HL-60/S4 (cell line): ENCODE measurements around the gene COX14.

Experiments
- in situ Hi-C: fragments of 300-500 bp; cut with MboI; formaldehyde crosslinking; loops from 2 replicates; pipeline ENCODE4 v1.14.3; 2022; ENCODE audit warnings: low sequenced_read_pairs

Gene COX14

GRCh38 chr12:50111693-50112455 lies at the start of gene COX14:
Gene COX14 (plus strand): TSS chr12:50112236. CDS start chr12:50120044, 7,808 bp downstream.
- in situ Hi-C loops, result no loop called here

DNA sequence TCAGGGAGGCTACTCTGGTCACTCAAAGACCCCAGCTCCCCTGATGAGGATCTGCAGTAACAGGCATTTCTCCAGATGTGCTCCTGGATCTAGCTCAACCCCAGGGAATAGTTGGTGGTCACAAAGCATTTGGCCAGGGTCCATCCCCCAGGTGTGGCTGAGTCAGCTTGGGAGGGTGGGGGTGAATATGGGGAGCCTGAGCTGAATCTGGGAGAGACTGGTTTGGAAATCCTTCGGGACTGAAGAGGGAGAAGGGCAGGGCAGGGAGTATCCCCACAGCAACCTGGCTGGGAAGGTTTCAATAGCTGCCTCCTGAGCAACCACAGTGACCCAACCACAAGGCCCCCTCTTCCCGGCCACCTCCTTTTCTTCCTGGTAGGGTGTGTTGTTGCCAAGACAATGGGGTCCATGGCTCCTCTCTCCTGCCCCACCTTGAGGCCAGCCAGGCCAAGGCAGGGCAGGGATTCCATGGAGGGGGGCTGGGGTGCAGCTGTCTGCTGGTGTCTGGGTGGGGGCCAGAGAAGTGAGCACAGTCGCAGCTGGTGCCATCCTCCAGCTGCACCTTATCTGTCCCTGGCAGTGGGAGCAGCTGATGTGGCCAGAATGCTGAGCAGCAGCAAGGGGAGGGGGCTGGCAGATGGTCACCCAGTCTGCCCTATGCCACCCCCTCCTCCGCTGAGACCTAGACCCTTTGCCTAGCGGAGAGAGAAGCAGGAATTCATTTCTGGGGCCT lies 49.1 kb upstream of the COX14 start:
- in situ Hi-C loops, result loop anchor here (25.0 kb wide), 1 partner anchor 101 kb away; the partner anchor contains the start of genes AQP2, AQP5 and AQP6

GRCh38 chr12:50065726-50066310 lies 46.2 kb upstream of the COX14 start:
- in situ Hi-C loops, result loop anchor here (25.0 kb wide), 1 partner anchor 104 kb away; the partner anchor contains the start of genes AQP2, AQP5 and AQP6

GRCh38 chr12:50066402-50066801 lies 45.6 kb upstream of the COX14 start:
- in situ Hi-C loops, result loop anchor here (25.0 kb wide), 1 partner anchor 104 kb away; the partner anchor contains the start of genes AQP2, AQP5 and AQP6

DNA sequence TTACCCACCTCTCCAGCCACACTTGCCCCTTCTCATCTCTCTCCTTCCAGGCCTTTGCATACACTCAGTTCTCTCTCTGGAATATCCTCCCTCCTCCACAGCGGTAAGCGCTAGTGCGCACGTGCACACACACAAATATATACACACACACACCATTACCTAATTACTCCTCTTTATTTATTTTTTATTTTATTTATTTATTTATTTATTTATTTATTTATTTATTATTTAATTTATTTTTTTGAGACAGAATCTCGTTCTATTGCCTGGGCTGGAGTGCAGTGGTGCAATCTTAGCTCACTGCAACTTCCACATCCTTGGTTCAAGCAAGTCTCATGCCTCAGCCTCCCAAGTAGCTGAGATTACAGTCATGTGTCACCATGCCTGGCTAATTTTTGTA lies 43.0 kb upstream of the COX14 start:
- in situ Hi-C loops, result loop anchor here (25.0 kb wide), 1 partner anchor 107 kb away; the partner anchor contains the start of genes AQP2, AQP5 and AQP6

GRCh38 chr12:50069539-50069938 lies 42.5 kb upstream of the COX14 start:
- in situ Hi-C loops, result loop anchor here (25.0 kb wide), 1 partner anchor 107 kb away; the partner anchor contains the start of genes AQP2, AQP5 and AQP6

DNA sequence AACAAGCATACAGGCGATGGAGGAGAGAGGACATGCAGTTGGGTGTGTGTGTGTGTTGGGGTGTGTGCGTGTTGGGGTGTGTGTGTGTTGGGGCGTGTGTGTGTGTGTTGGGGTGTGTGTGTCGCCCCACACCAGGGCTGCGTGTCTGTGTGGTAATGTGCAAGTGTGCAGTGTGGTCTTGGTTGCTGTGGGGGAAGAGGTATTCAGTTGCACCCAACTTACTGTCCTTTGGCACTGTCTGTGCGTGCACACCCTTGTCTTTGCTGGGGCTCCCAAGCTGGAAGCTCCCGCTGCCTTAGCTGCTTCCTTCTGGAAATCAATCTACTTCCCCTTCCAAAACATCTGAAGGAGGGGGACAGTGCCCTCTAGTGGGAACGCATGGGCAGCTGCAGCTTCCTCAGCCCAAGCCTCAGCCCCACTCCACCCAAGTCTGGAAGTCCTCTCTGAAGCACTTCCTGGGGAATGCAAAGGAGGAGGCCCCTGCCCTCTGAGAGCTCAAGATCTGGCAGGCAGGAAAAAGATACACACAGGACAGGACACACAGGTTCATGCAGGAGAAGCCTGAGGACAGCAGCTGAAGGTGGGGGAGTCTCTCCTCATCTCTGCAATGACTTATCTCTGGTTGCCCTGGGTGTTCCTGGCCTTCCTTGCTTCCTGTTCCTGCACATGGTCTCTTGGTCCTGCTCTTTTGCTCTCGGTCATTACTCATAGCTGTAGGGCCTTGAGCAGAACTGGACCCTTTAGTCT lies 41.5 kb upstream of the COX14 start:
- in situ Hi-C loops, result loop anchor here (10.0 to 25.0 kb wide), 2 partner anchors 104 to 108 kb away; partner anchors contain the start of genes AQP2, AQP5 and AQP6

GRCh38 chr12:50072198-50072907 lies 39.7 kb upstream of the COX14 start:
- in situ Hi-C loops, result loop anchor here (10.0 to 25.0 kb wide), 2 partner anchors 102 to 110 kb away; partner anchors contain the start of genes AQP2, AQP5 and AQP6

DNA sequence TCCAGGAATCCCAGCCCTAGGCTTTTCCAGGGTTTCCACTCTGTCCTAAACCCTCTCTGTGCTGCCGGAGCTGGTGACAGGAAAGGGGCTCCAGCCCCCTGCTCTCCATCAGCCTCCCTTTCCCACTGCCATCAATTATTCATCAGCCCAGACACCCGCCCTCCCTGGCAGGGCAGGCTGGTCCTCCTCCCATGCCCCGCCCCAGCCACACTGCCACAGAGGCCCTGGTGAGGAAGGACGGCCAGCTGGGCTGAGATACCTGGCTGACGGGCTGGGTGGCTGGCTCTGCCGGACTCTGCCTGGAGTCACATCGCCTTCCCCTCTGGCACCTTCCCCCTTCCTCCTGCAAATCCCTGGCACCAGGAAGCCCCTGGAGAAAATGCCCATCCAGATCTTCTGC lies 38.8 kb upstream of the COX14 start:
- in situ Hi-C loops, result loop anchor here (10.0 to 25.0 kb wide), 2 partner anchors 102 to 111 kb away; partner anchors contain the start of genes AQP2, AQP5 and AQP6

- in situ Hi-C loops, result loop anchor here (10.0 to 25.0 kb wide), 2 partner anchors 101 to 111 kb away; partner anchors contain the start of genes AQP2, AQP5 and AQP6
Measured at GRCh38 chr12:50073712-50074111, 38.3 kb upstream of the COX14 start.

- in situ Hi-C loops, result loop anchor here (10.0 to 25.0 kb wide), 2 partner anchors 100 to 113 kb away; partner anchors contain the start of genes AQP2, AQP5 and AQP6
Measured at GRCh38 chr12:50074936-50075807, 36.9 kb upstream of the COX14 start.

GRCh38 chr12:50075808-50076170 lies 36.2 kb upstream of the COX14 start:
- in situ Hi-C loops, result loop anchor here (10.0 kb wide), 1 partner anchor 99 kb away; no protein-coding TSS in a partner anchor

DNA sequence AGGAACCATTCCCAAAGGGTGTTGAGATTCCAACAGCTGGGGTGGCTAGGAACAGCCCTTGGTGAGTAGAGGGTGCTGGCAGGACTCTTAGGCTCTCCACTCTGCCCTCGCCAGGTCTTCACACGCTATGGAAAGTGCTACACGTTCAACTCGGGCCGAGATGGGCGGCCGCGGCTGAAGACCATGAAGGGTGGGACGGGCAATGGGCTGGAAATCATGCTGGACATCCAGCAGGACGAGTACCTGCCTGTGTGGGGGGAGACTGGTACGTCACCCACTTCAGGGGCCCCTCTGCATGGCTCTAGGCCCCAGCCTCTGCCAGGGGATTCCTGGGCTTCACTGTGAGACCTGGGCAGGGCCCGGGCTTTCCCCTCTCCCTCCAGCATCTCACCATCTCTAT lies 34.9 kb upstream of the COX14 start:
- in situ Hi-C loops, result loop anchor here (10.0 kb wide), 1 partner anchor 98 kb away; no protein-coding TSS in a partner anchor

- in situ Hi-C loops, result loop anchor here (10.0 kb wide), 1 partner anchor 97 kb away; no protein-coding TSS in a partner anchor
Measured at GRCh38 chr12:50078281-50078680, 33.8 kb upstream of the COX14 start.

DNA sequence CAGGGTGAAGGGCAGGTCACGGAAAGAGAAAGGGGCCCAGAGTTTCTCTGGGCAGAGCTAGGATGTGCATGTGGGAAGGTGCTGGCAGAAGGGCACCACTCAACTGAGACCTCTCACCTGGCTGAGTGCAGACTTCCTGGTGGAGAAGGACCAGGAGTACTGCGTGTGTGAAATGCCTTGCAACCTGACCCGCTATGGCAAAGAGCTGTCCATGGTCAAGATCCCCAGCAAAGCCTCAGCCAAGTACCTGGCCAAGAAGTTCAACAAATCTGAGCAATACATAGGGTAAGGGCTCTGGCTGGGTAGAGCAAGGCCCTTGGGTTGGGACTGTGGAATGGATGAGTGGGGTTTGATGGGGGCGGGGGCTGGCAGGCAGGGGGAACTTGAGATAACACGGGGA lies 32.3 kb upstream of the COX14 start:
- in situ Hi-C loops, result loop anchor here (10.0 kb wide), 1 partner anchor 95 kb away; no protein-coding TSS in a partner anchor

- in situ Hi-C loops, result no loop called here
Measured at GRCh38 chr12:50081096-50081808, 30.8 kb upstream of the COX14 start.

DNA sequence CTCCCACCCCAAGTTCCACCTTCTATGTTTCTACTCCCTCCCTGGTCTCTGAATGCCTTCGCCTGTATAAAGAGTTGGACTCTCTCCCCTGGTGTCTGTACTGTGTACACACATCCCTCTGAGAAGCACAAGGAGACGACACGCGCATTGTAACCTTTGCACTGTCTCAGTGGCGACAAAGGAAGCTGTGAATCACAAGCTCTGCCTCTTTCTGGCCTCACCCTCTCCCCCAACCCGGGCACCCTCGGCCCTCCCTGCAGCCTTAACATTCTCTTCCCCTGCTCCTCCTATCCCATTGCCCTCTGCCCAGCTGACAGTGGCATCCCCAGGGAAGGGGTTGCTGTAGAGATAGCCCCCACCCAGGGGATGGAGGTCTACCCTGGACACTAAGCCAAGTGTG lies 29.4 kb upstream of the COX14 start:
- in situ Hi-C loops, result no loop called here

- in situ Hi-C loops, result no loop called here
Measured at GRCh38 chr12:50083301-50083700, 28.7 kb upstream of the COX14 start.
